Retinal pigment epithelial cell (primary cell): ENCODE measurements around the gene PAPOLA.

Source experiments
- DNase-seq: peaks from one replicate; pipeline ENCODE4 v3.0.0-alpha.2; 2010; ENCODE audit warnings: low read depth
- H3K4me3 ChIP-seq: 2 replicates; pipeline ENCODE4 v1.5.1; 2011; ENCODE audit warnings: mild to moderate bottlenecking, low read length, control low read depth, moderate library complexity
- TF ChIP-seq, protein P1 (sequence below): conservative IDR thresholded peaks from 2 replicates; pipeline ENCODE4 v1.5.1; 2011; ENCODE audit warnings: low read depth, low read length, control low read depth, inconsistent platforms

Gene PAPOLA

DNA sequence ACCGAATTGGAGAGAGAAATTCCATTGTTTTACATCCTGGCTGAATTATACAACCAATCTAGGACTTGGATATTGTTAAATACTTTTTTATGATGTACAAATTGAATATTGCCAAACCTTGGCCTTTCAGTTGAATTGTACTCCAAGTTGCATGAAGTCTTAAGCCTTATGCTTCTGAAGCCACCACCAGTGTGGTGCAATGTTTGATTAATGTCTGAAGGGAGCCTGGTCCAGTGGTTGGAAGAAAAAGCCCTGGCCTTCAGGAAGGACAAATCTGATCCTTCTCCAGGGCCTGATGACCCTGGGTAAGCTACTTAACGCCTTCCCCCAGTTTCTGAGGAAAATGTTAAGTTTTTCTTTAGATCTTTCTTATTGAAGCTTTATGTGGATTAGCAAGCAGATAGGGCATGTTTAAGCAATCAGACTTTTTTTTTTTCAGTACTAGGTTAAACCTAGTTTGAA is 72.0 kb downstream of the PAPOLA start:
- TF ChIP-seq, protein P1, sequence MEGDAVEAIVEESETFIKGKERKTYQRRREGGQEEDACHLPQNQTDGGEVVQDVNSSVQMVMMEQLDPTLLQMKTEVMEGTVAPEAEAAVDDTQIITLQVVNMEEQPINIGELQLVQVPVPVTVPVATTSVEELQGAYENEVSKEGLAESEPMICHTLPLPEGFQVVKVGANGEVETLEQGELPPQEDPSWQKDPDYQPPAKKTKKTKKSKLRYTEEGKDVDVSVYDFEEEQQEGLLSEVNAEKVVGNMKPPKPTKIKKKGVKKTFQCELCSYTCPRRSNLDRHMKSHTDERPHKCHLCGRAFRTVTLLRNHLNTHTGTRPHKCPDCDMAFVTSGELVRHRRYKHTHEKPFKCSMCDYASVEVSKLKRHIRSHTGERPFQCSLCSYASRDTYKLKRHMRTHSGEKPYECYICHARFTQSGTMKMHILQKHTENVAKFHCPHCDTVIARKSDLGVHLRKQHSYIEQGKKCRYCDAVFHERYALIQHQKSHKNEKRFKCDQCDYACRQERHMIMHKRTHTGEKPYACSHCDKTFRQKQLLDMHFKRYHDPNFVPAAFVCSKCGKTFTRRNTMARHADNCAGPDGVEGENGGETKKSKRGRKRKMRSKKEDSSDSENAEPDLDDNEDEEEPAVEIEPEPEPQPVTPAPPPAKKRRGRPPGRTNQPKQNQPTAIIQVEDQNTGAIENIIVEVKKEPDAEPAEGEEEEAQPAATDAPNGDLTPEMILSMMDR, result no peak

DNA sequence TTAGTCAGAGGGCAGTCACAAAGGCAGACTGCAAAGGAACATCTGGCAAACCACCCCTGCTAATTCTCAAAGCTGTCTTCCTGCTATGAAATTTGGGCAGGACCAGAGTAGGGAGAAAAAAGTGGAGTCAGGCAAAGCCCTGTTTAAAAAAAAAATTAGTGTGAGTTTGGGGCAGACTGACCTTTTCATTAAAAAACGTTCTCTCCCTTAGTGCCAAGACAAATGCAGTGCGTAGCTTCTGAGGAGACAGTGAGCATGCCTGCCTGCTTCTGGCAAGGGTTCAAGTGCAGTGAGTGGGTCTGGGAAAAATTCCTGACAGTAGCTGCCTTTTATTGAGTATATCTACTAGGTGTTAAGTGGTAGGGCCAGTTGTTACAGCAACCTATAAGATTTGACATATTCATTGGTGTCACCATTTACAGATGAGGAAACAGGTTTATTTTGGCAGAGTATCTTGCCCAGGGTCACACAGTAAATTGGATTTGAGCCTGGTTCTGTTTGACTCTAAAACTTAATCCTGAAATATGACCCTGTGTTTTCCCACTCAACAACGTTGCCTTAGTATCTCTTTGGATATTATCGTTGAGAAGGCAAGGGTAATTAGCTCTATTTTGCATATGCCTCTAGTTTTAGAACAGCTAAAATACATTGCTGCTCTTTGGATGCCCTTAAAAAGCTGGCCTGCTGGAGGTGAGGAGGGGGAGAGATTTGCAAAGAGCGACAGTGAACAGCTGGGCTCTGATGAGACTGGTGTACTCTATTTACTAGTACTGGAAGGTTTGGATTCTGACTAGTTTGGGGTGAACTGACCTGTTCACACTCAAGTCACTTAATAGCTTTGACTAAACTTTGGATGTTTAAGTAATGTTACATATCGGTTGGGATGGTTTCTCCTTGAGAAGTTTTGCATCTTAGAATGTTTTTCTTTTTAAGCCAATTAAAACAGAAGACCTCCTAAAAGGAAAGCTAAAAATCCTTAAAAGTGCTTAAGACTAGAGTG is 72.8 kb downstream of the PAPOLA start:
- TF ChIP-seq, protein P1, result no peak
- H3K4me3 ChIP-seq, result no peak overlapping the region
- no peak for DNase-seq

More for the DNA sequence above, 72.0 kb downstream of the PAPOLA start:
- no peak overlapping the region for H3K4me3 ChIP-seq
- DNase-seq, result no peak

DNA sequence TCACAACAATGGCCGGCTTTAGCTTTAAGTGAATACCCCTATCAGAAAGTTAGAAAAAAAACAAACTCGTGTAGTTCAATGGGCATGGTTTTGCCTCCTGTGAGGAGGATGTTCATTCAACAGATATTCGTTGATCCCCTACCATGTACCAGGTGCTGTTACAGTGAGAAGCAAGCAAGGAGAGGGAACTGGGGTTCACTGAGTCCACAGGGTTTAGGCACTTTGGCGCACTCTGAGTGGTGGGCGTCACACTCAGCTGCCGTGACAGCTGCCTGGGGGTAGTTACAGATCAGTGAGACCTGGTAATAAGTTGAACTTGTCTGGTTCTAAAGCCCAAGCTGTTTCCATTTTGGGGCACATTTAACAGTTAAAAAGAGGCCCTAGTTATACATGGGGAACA is 74.2 kb downstream of the PAPOLA start:
- no peak for DNase-seq
- TF ChIP-seq, protein P1, result no peak
- no peak overlapping the region for H3K4me3 ChIP-seq

DNA sequence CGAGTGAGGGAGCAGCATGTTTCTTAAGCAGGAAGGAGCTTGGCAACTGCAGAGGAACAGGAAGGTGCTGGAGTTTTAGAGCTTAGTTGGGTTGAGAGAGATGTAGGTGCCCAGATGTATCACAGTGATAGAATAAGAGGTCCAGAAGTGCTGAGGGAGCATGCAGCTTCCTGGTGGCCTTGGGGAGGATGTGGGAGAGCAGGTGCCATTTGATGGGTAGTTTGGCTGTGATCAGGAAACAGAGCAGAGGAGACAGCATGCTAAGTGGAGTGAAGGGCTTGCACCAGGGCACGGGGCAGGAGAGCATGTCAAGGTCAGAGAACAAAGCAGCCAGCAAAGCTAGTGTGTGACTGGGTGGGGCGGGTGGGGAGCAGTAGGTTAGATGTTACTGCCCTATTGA is 74.8 kb downstream of the PAPOLA start:
- no peak overlapping the region for H3K4me3 ChIP-seq
- TF ChIP-seq, protein P1, result no peak
- no peak for DNase-seq

DNA sequence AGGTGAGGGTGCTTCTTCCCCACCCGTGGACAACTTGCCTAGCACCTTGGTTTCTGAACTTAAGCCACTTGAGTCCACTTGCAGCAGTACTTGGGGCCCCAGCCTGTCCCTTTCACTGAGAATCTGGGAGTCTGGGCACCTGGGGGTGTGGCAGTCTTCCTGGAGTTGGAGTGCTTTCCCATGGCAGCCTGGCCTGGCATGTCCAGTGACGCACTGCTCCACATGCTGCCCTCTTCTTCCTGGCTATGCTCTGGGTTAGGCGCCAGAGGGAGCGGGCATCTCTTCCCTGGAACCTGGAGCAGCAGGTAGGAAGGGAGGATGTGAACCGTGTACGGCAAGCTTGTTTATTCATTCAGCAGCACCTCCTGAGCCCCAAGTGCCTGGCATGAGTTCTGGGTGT is 76.4 kb downstream of the PAPOLA start:
- no peak for DNase-seq
- TF ChIP-seq, protein P1, result no peak
- H3K4me3 ChIP-seq, result no peak overlapping the region

DNA sequence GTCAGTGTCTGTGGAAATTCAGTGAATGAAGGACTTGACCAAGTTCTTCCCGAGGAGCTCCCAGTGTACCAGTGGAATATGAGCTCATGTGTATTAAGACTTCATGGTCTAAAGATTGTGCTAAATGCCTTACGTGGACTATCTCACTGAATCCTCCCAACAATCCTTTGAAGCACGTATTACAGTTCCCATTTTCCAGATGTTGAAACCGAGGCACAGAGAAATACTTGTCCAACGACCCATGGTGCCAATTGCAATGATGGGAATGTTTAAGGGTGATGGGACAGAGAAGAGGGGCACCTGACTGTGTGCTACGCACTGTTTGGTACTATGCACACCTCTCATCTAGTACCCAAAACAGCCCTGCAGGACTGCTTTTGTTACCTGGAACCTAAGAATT is 77.2 kb downstream of the PAPOLA start:
- TF ChIP-seq, protein P1, result no peak
- H3K4me3 ChIP-seq, result no peak overlapping the region
- no peak for DNase-seq

DNA sequence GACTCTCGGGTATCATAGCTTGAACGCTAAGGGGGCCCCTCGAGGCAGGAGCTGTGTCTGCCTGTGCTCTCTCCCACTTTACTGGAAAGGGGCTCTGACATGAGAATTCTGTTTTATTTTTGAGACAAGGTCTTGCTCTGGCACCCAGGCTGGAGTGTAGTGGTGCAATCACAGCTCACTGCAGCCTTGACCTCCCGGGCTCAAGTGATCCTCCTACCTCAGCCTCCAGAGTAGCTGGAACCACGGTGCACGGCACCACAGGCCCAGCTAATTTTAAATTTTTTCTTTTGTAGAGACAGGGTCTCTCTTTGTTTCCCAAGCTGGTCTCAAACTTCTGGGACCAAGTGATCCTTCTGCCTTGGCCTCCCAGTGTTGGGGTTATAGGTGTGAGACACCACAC is 77.7 kb downstream of the PAPOLA start:
- TF ChIP-seq, protein P1, result no peak
- DNase-seq, result no peak

More for the DNA sequence above, 77.7 kb downstream of the PAPOLA start:
- no peak overlapping the region for H3K4me3 ChIP-seq
